CD4-positive, alpha-beta T cell (primary cell): ENCODE data around the gene NPIPB6. TPM values are rescaled to one million over a fixed set of nuclear protein-coding genes. Genes with fewer than 3 reads are reported as not detected.
"Not testable (repeated sequence)": the region's sequence is repeated elsewhere in the genome, so short reads cannot be mapped to it uniquely, and the experiment has no call there.

Source experiments
- ATAC-seq: fragments of 200-7000 bp; cut with Tn5 transposase; one replicate; pipeline ENCODE4 v1.10.0; 2022; ENCODE audit warnings: mild to moderate bottlenecking; ENCODE audit not compliant: poor library complexity
- CTCF ChIA-PET: fragments of 350-600 bp; sonication (Branson Sonifier 250); formaldehyde crosslinking; loops from one replicate; lab custom pipeline; 2021; ENCODE audit warnings: antibody characterized with exemption, inconsistent platforms; lab: Charles Lee
- POLR2A ChIA-PET: fragments of 350-600 bp; sonication (Branson Sonifier 250); formaldehyde crosslinking; loops from one replicate; lab custom pipeline; 2021; ENCODE audit warnings: antibody characterized with exemption, inconsistent platforms; lab: Charles Lee
- DNase-seq, 14 experiments: peaks; one replicate each; pipeline ENCODE4 v3.0.0-alpha.2; 2013 to 2020; ENCODE audit warnings: mixed read lengths in 2 of 14
- H3K27ac ChIP-seq, 2 donors: one replicate each; pipeline versions ENCODE4 v1.5.1 to v1.7.0; 2013; ENCODE audit warnings: low read length in 2 of 2, low read depth in 1 of 2, mild to moderate bottlenecking in 1 of 2
- H3K27me3 ChIP-seq, 2 experiments: 1 replicate in 1 of 2; 2 replicates in 1 of 2; pipeline versions ENCODE4 v1.6.1 to v1.7.0; 2013; ENCODE audit warnings: low read length in 2 of 2, control low read depth in 1 of 2, mild to moderate bottlenecking in 1 of 2, moderate library complexity in 1 of 2; ENCODE audit not compliant: insufficient read depth in 2 of 2, control insufficient read depth in 1 of 2
- H3K36me3 ChIP-seq: one replicate; pipeline ENCODE4 v1.6.1; 2013; ENCODE audit warnings: low read length, control low read depth; ENCODE audit not compliant: insufficient read depth
- H3K4me1 ChIP-seq: one replicate; pipeline ENCODE4 v1.6.1; 2013; ENCODE audit warnings: low read length, control low read depth; ENCODE audit not compliant: insufficient read depth
- H3K4me3 ChIP-seq: one replicate; pipeline ENCODE4 v1.5.1; 2013; ENCODE audit warnings: mild to moderate bottlenecking, low read length, moderate library complexity
- H3K9me3 ChIP-seq, 2 experiments: 1 replicate in 1 of 2; 2 replicates in 1 of 2; pipeline versions ENCODE4 v1.6.1 to v1.7.0; 2013; ENCODE audit warnings: low read length in 2 of 2, mild to moderate bottlenecking in 2 of 2, control low read depth in 1 of 2, moderate library complexity in 1 of 2; ENCODE audit not compliant: control insufficient read depth in 1 of 2, insufficient read depth in 1 of 2
- H3K27ac Mint-ChIP-seq: one replicate; pipeline ENCODE4 v1.8.0; 2020; ENCODE audit warnings: mixed read lengths
- H3K27me3 Mint-ChIP-seq: one replicate; pipeline ENCODE4 v1.8.0; 2021; ENCODE audit warnings: mixed read lengths
- H3K36me3 Mint-ChIP-seq: one replicate; pipeline ENCODE4 v1.8.0; 2021; ENCODE audit warnings: low read depth, mixed read lengths
- H3K4me1 Mint-ChIP-seq: one replicate; pipeline ENCODE4 v1.8.0; 2021; ENCODE audit warnings: low read depth, mixed read lengths
- H3K4me3 Mint-ChIP-seq: one replicate; pipeline ENCODE4 v1.8.0; 2020; ENCODE audit warnings: mild to moderate bottlenecking, mixed read lengths
- H3K9me3 Mint-ChIP-seq: one replicate; pipeline ENCODE4 v1.8.0; 2020; ENCODE audit warnings: mixed read lengths
- intact Hi-C, 2 experiments: fragments of 100-400 bp; cut with DNase I in 1 of 2; cut with micrococcal nuclease in 1 of 2; formaldehyde crosslinking; loops; one replicate each; pipeline versions ENCODE4 v1.15.1 to v1.9.0; 2023 to 2025; cut with DNase I, micrococcal nuclease
- total RNA-seq, 174 experiments: library from RNA in 2 of 174; stranded (reverse) in 2 of 174; gene quantifications; one replicate each; pipeline ENCODE4 v1.2.3 and lab custom pipeline; 2021 to 2026
- TF ChIP-seq, protein P1 (sequence below): fragments of 200-600 bp; IDR thresholded peaks from one replicate; pipeline ENCODE4 v1.8.0; 2022; ENCODE audit warnings: antibody characterized with exemption, mild to moderate bottlenecking

The NPIPB6 gene
- total RNA-seq, 2 experiments from 2014 or later, result 2.3 to 2.4 TPM

DNA sequence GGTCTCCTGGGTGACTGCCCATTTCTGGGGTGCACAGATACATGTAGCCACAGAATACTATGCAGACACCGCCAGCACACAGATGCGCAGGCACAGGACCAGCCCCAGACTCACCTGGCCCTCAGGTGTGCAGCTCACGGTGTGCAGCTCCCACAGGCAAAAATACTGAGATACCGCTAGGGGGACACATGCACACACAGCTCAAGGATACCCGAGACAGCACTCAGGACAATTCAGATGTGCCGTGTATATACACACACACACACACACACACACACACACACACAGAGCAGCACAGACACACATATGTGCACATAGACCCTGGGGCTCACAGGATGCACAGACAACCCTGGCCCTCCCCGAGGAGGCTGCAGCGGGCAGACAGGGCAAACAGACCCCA, 11.8 kb upstream of the NPIPB6 start:
- H3K4me1 ChIP-seq, H3K27me3 ChIP-seq, POLR2A ChIA-PET, H3K4me1 Mint-ChIP-seq, H3K4me3 Mint-ChIP-seq, H3K27ac Mint-ChIP-seq, CTCF ChIA-PET, H3K9me3 Mint-ChIP-seq, H3K36me3 Mint-ChIP-seq, H3K27me3 Mint-ChIP-seq, intact Hi-C loops, H3K9me3 ChIP-seq, H3K4me3 ChIP-seq, H3K36me3 ChIP-seq, H3K27ac ChIP-seq: not testable (repeated sequence)
- peak; percentile 89 for ATAC-seq
- peak in 3 of 14 experiments; percentile 0 to 12 (median 9) for DNase-seq

- H3K4me1 Mint-ChIP-seq, POLR2A ChIA-PET, H3K36me3 ChIP-seq, intact Hi-C loops, ATAC-seq, H3K27ac ChIP-seq, H3K9me3 Mint-ChIP-seq, DNase-seq, H3K4me1 ChIP-seq, H3K36me3 Mint-ChIP-seq, H3K4me3 Mint-ChIP-seq, CTCF ChIA-PET, H3K27me3 Mint-ChIP-seq, H3K4me3 ChIP-seq, H3K9me3 ChIP-seq, H3K27ac Mint-ChIP-seq, H3K27me3 ChIP-seq: not testable (repeated sequence)
Observed at GRCh38 chr16:28374281-28374680, 11.0 kb upstream of the NPIPB6 start.

- H3K27me3 ChIP-seq, H3K27me3 Mint-ChIP-seq, intact Hi-C loops, CTCF ChIA-PET, H3K4me1 Mint-ChIP-seq, H3K9me3 ChIP-seq, H3K36me3 Mint-ChIP-seq, H3K36me3 ChIP-seq, H3K4me3 Mint-ChIP-seq, H3K27ac Mint-ChIP-seq, H3K4me3 ChIP-seq, H3K4me1 ChIP-seq, ATAC-seq, POLR2A ChIA-PET, H3K27ac ChIP-seq, H3K9me3 Mint-ChIP-seq: not testable (repeated sequence)
- peak in 1 of 14 experiments; percentile 5 for DNase-seq
Observed at GRCh38 chr16:28367926-28368325, 4.6 kb upstream of the NPIPB6 start.

- H3K9me3 ChIP-seq, H3K27me3 ChIP-seq, intact Hi-C loops, H3K9me3 Mint-ChIP-seq, POLR2A ChIA-PET, H3K4me1 ChIP-seq, H3K36me3 Mint-ChIP-seq, CTCF ChIA-PET, H3K27ac ChIP-seq, H3K4me3 Mint-ChIP-seq, H3K4me3 ChIP-seq, H3K4me1 Mint-ChIP-seq, H3K36me3 ChIP-seq, H3K27ac Mint-ChIP-seq, H3K27me3 Mint-ChIP-seq: not testable (repeated sequence)
- peak in 4 of 14 experiments; percentile 1 to 35 (median 4) for DNase-seq
- TF ChIP-seq, protein P1, sequence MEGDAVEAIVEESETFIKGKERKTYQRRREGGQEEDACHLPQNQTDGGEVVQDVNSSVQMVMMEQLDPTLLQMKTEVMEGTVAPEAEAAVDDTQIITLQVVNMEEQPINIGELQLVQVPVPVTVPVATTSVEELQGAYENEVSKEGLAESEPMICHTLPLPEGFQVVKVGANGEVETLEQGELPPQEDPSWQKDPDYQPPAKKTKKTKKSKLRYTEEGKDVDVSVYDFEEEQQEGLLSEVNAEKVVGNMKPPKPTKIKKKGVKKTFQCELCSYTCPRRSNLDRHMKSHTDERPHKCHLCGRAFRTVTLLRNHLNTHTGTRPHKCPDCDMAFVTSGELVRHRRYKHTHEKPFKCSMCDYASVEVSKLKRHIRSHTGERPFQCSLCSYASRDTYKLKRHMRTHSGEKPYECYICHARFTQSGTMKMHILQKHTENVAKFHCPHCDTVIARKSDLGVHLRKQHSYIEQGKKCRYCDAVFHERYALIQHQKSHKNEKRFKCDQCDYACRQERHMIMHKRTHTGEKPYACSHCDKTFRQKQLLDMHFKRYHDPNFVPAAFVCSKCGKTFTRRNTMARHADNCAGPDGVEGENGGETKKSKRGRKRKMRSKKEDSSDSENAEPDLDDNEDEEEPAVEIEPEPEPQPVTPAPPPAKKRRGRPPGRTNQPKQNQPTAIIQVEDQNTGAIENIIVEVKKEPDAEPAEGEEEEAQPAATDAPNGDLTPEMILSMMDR, result peak; percentile 24
- ATAC-seq, result peak; percentile 99
Observed at GRCh38 chr16:28364268-28365173, 1.2 kb upstream of the NPIPB6 start.

DNA sequence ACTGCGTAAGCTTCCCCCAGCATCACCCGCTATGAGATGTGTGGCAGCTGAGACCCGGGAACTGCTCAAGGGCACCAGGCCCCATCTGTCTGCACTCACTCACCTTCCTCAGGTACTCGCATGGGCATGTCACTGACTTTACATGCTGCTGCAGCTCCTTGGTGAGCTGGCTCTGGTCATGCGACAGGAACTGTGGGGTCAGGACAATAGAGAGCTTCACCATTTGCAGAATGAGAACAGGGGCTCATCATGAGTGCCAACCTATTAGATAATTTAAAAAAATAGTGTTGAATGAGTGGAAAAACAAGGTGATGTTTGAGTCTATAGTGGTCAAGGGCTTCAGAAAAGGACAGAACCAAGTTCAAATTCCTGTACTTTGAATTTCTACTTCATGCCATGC, 708 bp downstream of the NPIPB6 start:
- H3K27me3 ChIP-seq, CTCF ChIA-PET, H3K27ac Mint-ChIP-seq, H3K36me3 ChIP-seq, H3K4me3 Mint-ChIP-seq, H3K27ac ChIP-seq, H3K4me3 ChIP-seq, H3K9me3 Mint-ChIP-seq, H3K4me1 Mint-ChIP-seq, H3K9me3 ChIP-seq, intact Hi-C loops, ATAC-seq, H3K36me3 Mint-ChIP-seq, H3K27me3 Mint-ChIP-seq, H3K4me1 ChIP-seq, DNase-seq, POLR2A ChIA-PET: not testable (repeated sequence)

DNA sequence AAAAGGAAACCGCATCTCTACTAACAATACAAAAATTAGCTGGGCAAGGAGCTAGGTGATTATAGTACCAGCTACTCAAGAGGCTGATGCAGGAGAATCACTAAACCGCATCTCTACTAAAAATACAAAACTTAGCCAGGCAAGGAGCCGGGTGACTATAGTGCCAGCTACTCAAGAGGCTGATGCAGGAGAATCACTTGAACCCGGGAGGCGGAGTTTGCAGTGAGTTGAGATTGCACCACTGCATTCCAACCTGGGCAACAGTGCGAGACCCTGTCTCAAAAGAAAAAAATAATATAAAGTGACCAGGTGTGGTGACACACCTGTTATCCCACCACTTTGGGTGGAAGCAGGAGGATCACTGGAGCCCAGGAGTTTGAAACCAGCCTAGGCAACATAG, 25.1 kb downstream of the NPIPB6 start:
- intact Hi-C loops, H3K36me3 Mint-ChIP-seq, H3K27ac Mint-ChIP-seq, H3K27ac ChIP-seq, H3K4me3 Mint-ChIP-seq, H3K27me3 Mint-ChIP-seq, H3K27me3 ChIP-seq, H3K9me3 ChIP-seq, DNase-seq, H3K4me1 Mint-ChIP-seq, H3K4me3 ChIP-seq, POLR2A ChIA-PET, H3K9me3 Mint-ChIP-seq, CTCF ChIA-PET, ATAC-seq, H3K36me3 ChIP-seq, H3K4me1 ChIP-seq: not testable (repeated sequence)
